Duodenal mucosa (tissue), 2 donors: ENCODE results near the gene LRRC28.

Source experiments
- H3K27ac ChIP-seq: one replicate; pipeline ENCODE4 v1.7.0; 2013; ENCODE audit warnings: low read depth, low read length
- H3K27me3 ChIP-seq, 2 donors: one replicate each; pipeline ENCODE4 v1.7.0; 2013; ENCODE audit warnings: low read length in 2 of 2, control low read depth in 1 of 2; ENCODE audit not compliant: insufficient read depth in 2 of 2, control insufficient read depth in 1 of 2
- H3K36me3 ChIP-seq, 2 donors: one replicate each; pipeline ENCODE4 v1.7.0; 2013; ENCODE audit warnings: low read length in 2 of 2, control low read depth in 1 of 2; ENCODE audit not compliant: insufficient read depth in 2 of 2, control insufficient read depth in 1 of 2
- H3K4me1 ChIP-seq, 2 donors: one replicate each; pipeline ENCODE4 v1.7.0; 2013; ENCODE audit warnings: low read length in 2 of 2, control low read depth in 1 of 2; ENCODE audit not compliant: insufficient read depth in 2 of 2, control insufficient read depth in 1 of 2
- H3K4me3 ChIP-seq, 2 donors: one replicate each; pipeline ENCODE4 v1.7.0; 2013; ENCODE audit warnings: low read length in 2 of 2, low read depth in 1 of 2
- H3K9ac ChIP-seq, 2 donors: one replicate each; pipeline ENCODE4 v1.7.0; 2013; ENCODE audit warnings: low read length in 2 of 2, low read depth in 1 of 2
- H3K9me3 ChIP-seq, 2 donors: one replicate each; pipeline ENCODE4 v1.7.0; 2013; ENCODE audit warnings: low read length in 2 of 2, control low read depth in 1 of 2; ENCODE audit not compliant: control insufficient read depth in 1 of 2

Gene LRRC28

GRCh38 chr15:99333413-99333812 is 82.1 kb downstream of the LRRC28 start:
- H3K27ac ChIP-seq: no peak overlapping the region
- H3K9ac ChIP-seq: no peak overlapping the region
- H3K4me3 ChIP-seq: no peak overlapping the region
- no peaks in the 10 kb centered on the region for H3K9me3 ChIP-seq
- no peaks in the 10 kb centered on the region for H3K27me3 ChIP-seq
- H3K36me3 ChIP-seq: peaks cover 0 to 13% of the 10 kb centered on the region in 2 donors
- H3K4me1 ChIP-seq: no peaks in the 10 kb centered on the region

- Histone ChIP-seq H3K36me3 (peaks cover 0 to 13% of the 10 kb centered on the region in 2 donors), H3K27me3 (no peaks in the 10 kb centered on the region), H3K4me3 (no peak overlapping the region), H3K27ac (no peak overlapping the region), H3K9me3 (no peaks in the 10 kb centered on the region), H3K9ac (no peak overlapping the region), H3K4me1 (no peaks in the 10 kb centered on the region)
These were observed 82.7 kb downstream of the LRRC28 start for GRCh38 chr15:99333981-99334380.

- Histone ChIP-seq H3K4me3 (no peak overlapping the region), H3K27me3 (no peaks in the 10 kb centered on the region), H3K36me3 (peaks cover 0 to 13% of the 10 kb centered on the region in 2 donors), H3K9me3 (no peaks in the 10 kb centered on the region), H3K9ac (no peak overlapping the region), H3K27ac (no peak overlapping the region), H3K4me1 (no peaks in the 10 kb centered on the region)
These were observed 84.2 kb downstream of the LRRC28 start for GRCh38 chr15:99335508-99335907.

GRCh38 chr15:99336794-99337193 is 85.5 kb downstream of the LRRC28 start:
- H3K4me3 ChIP-seq: no peak overlapping the region
- no peaks in the 10 kb centered on the region for H3K9me3 ChIP-seq
- H3K27me3 ChIP-seq: no peaks in the 10 kb centered on the region
- H3K27ac ChIP-seq: no peak overlapping the region
- no peaks in the 10 kb centered on the region for H3K4me1 ChIP-seq
- peaks cover 0 to 14% of the 10 kb centered on the region in 2 donors for H3K36me3 ChIP-seq
- H3K9ac ChIP-seq: no peak overlapping the region

- no peak overlapping the region for H3K4me3 ChIP-seq
- H3K27me3 ChIP-seq: no peaks in the 10 kb centered on the region
- H3K36me3 ChIP-seq: peaks cover 0 to 27% of the 10 kb centered on the region in 2 donors
- no peak overlapping the region for H3K27ac ChIP-seq
- no peaks in the 10 kb centered on the region for H3K4me1 ChIP-seq
- H3K9ac ChIP-seq: no peak overlapping the region
- H3K9me3 ChIP-seq: no peaks in the 10 kb centered on the region
These were observed 89.1 kb downstream of the LRRC28 start for GRCh38 chr15:99340347-99340746.

GRCh38 chr15:99341786-99342185 is 90.5 kb downstream of the LRRC28 start:
- no peaks in the 10 kb centered on the region for H3K27me3 ChIP-seq
- H3K9me3 ChIP-seq: no peaks in the 10 kb centered on the region
- H3K9ac ChIP-seq: no peak overlapping the region
- peaks cover 0 to 22% of the 10 kb centered on the region in 2 donors for H3K36me3 ChIP-seq
- no peaks in the 10 kb centered on the region for H3K4me1 ChIP-seq
- H3K4me3 ChIP-seq: no peak overlapping the region
- H3K27ac ChIP-seq: no peak overlapping the region

- no peak overlapping the region for H3K4me3 ChIP-seq
- no peaks in the 10 kb centered on the region for H3K27me3 ChIP-seq
- H3K4me1 ChIP-seq: no peaks in the 10 kb centered on the region
- no peak overlapping the region for H3K9ac ChIP-seq
- peaks cover 0 to 18% of the 10 kb centered on the region in 2 donors for H3K36me3 ChIP-seq
- H3K9me3 ChIP-seq: no peaks in the 10 kb centered on the region
- no peak overlapping the region for H3K27ac ChIP-seq
These were observed 91.9 kb downstream of the LRRC28 start for GRCh38 chr15:99343208-99343607.

- no peaks in the 10 kb centered on the region for H3K9me3 ChIP-seq
- no peaks in the 10 kb centered on the region for H3K4me1 ChIP-seq
- H3K27me3 ChIP-seq: no peaks in the 10 kb centered on the region
- no peak overlapping the region for H3K9ac ChIP-seq
- peaks cover 0 to 18% of the 10 kb centered on the region in 2 donors for H3K36me3 ChIP-seq
- H3K4me3 ChIP-seq: no peak overlapping the region
- no peak overlapping the region for H3K27ac ChIP-seq
These were observed 92.7 kb downstream of the LRRC28 start for GRCh38 chr15:99343881-99344551.

GRCh38 chr15:99344639-99345038 is 93.4 kb downstream of the LRRC28 start:
- H3K4me1 ChIP-seq: no peaks in the 10 kb centered on the region

GRCh38 chr15:99345242-99345641 is 94.0 kb downstream of the LRRC28 start:
- Histone ChIP-seq H3K27ac (no peak overlapping the region), H3K27me3 (no peaks in the 10 kb centered on the region), H3K4me3 (no peak overlapping the region), H3K9me3 (no peaks in the 10 kb centered on the region), H3K9ac (no peak overlapping the region), H3K4me1 (no peaks in the 10 kb centered on the region), H3K36me3 (peaks cover 0 to 18% of the 10 kb centered on the region in 2 donors)

More at GRCh38 chr15:99344639-99345038, 93.4 kb downstream of the LRRC28 start:
- Histone ChIP-seq H3K9ac (no peak overlapping the region), H3K36me3 (peaks cover 0 to 18% of the 10 kb centered on the region in 2 donors), H3K27ac (no peak overlapping the region), H3K9me3 (no peaks in the 10 kb centered on the region), H3K4me3 (no peak overlapping the region), H3K27me3 (no peaks in the 10 kb centered on the region)
